Activated CD4-positive, alpha-beta T cell treated with anti-CD3 and anti-CD28 coated beads, Interleukin-2, amount 10 ng/mL, durations not matched to agents 7 days and 5 days (primary cell): ENCODE data around the gene MEG3. TPM values are rescaled to one million over a fixed set of nuclear protein-coding genes. Genes with fewer than 3 reads are reported as not detected.

Experiments used
- CTCF ChIA-PET: fragments of 350-600 bp; sonication (Branson Sonifier 250); formaldehyde crosslinking; loops from one replicate; lab custom pipeline; 2021; ENCODE audit warnings: antibody characterized with exemption; lab: Charles Lee
- POLR2A ChIA-PET: fragments of 350-600 bp; sonication (Branson Sonifier 250); formaldehyde crosslinking; loops from one replicate; lab custom pipeline; 2021; ENCODE audit warnings: antibody characterized with exemption; lab: Charles Lee
- DNase-seq: peaks from one replicate; pipeline ENCODE4 v3.0.0-alpha.2; 2020
- H3K27ac Mint-ChIP-seq: one replicate; pipeline ENCODE4 v1.8.0; 2021; ENCODE audit warnings: mild to moderate bottlenecking, moderate library complexity, mixed read lengths
- H3K27me3 Mint-ChIP-seq: one replicate; pipeline ENCODE4 v1.8.0; 2021; ENCODE audit warnings: mixed read lengths
- H3K36me3 Mint-ChIP-seq: one replicate; pipeline ENCODE4 v1.8.0; 2021; ENCODE audit warnings: low read depth, mixed read lengths
- H3K4me1 Mint-ChIP-seq: one replicate; pipeline ENCODE4 v1.8.0; 2021; ENCODE audit warnings: mixed read lengths
- H3K4me3 Mint-ChIP-seq: one replicate; pipeline ENCODE4 v1.8.0; 2021; ENCODE audit warnings: mild to moderate bottlenecking, moderate library complexity, mixed read lengths
- H3K9me3 Mint-ChIP-seq: one replicate; pipeline ENCODE4 v1.8.0; 2021; ENCODE audit warnings: mixed read lengths
- total RNA-seq, 2 experiments: library from RNA; stranded (reverse); gene quantifications; one replicate each; pipeline ENCODE4 v1.2.3, GENCODE V29; 2021

Gene MEG3
- not detected for total RNA-seq

DNA sequence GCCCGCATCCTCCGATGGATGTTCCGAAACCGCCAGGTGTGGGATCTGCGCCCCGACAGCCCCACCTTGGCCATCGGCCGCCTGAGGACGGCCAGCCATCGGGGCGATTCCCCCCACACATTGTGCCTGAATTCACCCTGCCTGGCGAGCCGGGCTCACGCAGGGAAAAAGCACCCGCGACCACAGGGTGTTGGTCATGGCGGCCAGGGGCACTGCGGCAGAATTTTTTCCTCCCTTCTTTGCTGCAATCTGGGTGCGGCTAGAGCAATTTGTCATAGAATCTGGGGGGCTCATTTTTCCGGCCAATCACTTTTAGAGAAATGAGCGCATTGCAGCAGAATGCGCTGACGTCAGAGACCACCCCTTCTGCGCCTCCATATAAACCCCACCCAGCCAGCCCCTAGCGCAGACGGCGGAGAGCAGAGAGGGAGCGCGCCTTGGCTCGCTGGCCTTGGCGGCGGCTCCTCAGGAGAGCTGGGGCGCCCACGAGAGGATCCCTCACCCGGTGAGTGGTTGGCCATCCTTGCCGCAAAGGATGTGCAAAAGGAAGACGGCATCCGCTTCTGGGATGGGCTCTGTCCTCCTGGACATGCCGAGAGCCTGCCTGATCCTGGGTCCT is at the start of gene MEG3:
Gene MEG3, plus strand, starts transcription at position 406 of the 619 bp plus-strand sequence.
- H3K27me3 Mint-ChIP-seq: peaks cover 40% of the 10 kb centered on the region
- H3K9me3 Mint-ChIP-seq: peaks cover 4% of the 10 kb centered on the region
- no peak within 1 kb of the TSS for H3K27ac Mint-ChIP-seq
- POLR2A ChIA-PET: no interaction called here
- DNase-seq: no peak
- peaks cover 2% of the 10 kb centered on the region for H3K4me1 Mint-ChIP-seq
- no peak within 1 kb of the TSS for H3K4me3 Mint-ChIP-seq
- H3K36me3 Mint-ChIP-seq: no peaks in the 10 kb centered on the region
- CTCF ChIA-PET: interaction anchor here (0.5 kb wide), 1 partner anchor 1282 kb away, joined by 3 read pairs; no protein-coding TSS in a partner anchor

DNA sequence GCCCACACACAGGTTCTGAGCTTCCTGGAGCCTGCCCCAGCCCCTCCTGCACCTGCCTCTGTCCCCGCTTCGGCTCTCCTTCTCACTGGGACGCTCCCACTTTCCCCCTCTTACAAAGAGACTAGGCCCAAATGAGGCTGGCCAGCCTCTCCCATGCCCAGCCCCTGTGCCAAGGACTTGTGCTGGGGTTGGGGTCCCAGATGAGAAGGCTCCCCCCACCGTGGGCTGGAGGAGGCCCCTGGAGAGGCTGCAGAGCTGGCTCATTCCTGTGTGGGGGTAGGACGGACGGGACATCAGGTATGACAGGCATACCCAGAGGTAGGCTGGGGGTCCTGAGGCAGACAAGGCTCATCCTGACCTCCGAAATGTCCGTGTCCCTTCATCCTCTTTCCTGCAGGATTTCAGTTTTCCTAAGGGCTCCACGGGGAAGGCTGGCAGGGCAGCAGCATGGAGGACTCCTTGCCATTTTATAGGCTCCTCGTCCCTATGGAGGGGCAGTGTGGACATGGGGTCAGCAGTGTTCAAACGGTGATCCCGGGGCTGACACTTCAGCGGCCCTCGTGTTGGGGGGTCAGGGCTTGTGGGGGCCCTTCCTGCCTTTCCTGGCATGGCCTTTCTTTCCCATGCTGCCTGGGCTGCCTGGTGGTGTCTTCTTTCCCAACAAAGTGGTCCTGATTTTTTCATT is 49.1 kb upstream of the MEG3 start:
- Mint-ChIP-seq H3K4me3 (no peak overlapping the region), H3K36me3 (no peaks in the 10 kb centered on the region), H3K4me1 (no peaks in the 10 kb centered on the region), H3K27ac (no peak overlapping the region), H3K9me3 (no peaks in the 10 kb centered on the region), H3K27me3 (no peaks in the 10 kb centered on the region)
- POLR2A ChIA-PET: no interaction called here
- CTCF ChIA-PET: no interaction called here
- no peak for DNase-seq

DNA sequence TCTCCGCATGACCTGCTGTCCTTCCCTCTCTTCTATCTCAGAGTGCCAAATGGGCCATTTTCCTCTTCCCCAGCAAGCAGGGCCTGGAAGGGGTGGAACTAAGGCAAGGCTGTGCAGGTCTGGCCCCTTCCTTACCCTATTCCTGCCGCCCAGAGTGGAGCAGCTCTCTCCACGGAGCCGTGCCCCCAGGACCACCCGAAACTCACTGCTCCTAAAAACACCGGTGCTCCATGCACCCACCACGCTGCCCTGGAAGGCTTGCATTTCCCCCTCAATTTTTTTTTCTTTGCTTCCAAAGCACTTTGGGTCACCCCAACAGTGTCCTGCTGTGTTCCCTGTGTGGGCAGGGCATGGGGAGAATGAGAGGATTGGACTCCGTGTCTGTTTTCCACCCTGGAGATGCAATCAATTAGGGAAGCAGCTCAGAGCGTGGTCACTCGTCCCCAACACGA is 48.5 kb upstream of the MEG3 start:
- no peak overlapping the region for H3K4me3 Mint-ChIP-seq
- no peak for DNase-seq
- ChIA-PET POLR2A (no interaction called here), CTCF (no interaction called here)
- no peaks in the 10 kb centered on the region for H3K36me3 Mint-ChIP-seq
- no peak overlapping the region for H3K27ac Mint-ChIP-seq
- H3K4me1 Mint-ChIP-seq: no peaks in the 10 kb centered on the region
- no peaks in the 10 kb centered on the region for H3K27me3 Mint-ChIP-seq
- H3K9me3 Mint-ChIP-seq: no peaks in the 10 kb centered on the region

DNA sequence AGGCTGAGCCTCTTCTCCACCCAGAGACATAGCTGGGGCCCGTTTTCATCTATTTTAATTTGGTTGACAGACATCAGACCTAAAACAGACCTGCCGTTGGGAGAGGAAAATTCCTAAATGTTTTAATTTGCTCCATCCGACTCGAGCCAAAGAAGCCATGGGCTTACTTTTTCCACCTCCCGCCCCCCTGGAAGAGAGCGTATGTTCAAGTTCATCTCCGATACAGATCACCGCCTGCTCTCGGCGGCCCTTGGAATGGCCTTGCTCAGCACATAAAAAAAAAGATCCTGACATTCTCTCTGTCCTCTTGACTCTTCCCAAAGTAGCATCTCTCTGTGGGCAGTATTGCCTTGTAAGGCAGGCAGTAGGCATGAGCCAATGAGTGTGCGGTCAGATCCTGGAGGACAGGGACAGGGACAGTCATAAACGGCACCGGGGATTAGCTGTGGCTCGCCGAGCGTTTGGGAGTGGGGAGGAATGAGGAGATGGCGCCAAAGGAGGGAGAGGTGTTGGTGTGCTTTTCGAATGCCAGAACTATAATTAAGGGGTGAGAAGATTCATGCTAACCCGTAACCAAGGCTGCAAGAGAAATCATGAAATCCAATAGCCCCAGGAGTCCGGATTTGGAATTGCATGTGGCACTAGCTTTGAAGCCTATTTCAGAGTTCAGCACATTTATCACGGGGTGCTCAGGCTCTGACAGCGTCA is 47.9 kb upstream of the MEG3 start:
- H3K27ac Mint-ChIP-seq: no peak overlapping the region
- H3K4me3 Mint-ChIP-seq: no peak overlapping the region
- H3K36me3 Mint-ChIP-seq: no peaks in the 10 kb centered on the region
- H3K9me3 Mint-ChIP-seq: no peaks in the 10 kb centered on the region
- H3K4me1 Mint-ChIP-seq: no peaks in the 10 kb centered on the region
- H3K27me3 Mint-ChIP-seq: no peaks in the 10 kb centered on the region
- DNase-seq: no peak
- POLR2A ChIA-PET: no interaction called here
- CTCF ChIA-PET: interaction anchor here (0.9 kb wide), 1 partner anchor 8 kb away, joined by 3 read pairs; no protein-coding TSS in a partner anchor

DNA sequence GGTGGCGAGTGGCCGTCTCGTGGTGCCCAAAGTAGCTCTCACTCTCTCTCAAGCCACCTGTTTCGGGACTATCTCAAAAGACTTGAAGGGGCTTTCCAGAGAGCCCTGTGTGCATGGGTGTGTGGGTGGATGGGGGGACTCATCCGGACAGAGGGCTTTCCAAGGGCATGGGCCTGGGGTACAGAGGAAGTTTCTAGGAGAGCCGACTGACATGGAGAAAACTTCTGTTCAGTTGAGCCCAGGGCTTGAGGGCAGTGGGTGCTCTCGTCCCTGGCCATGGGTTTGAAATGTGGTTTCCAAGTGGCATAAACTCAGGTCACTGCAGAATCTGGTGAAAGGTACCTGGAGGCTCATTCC is 47.4 kb upstream of the MEG3 start:
- H3K27ac Mint-ChIP-seq: no peak overlapping the region
- no peaks in the 10 kb centered on the region for H3K9me3 Mint-ChIP-seq
- no peak for DNase-seq
- H3K27me3 Mint-ChIP-seq: no peaks in the 10 kb centered on the region
- H3K4me1 Mint-ChIP-seq: no peaks in the 10 kb centered on the region
- ChIA-PET CTCF (interaction anchor here (0.9 kb wide), 1 partner anchor 9 kb away, joined by 3 read pairs; no protein-coding TSS in a partner anchor), POLR2A (no interaction called here)
- H3K36me3 Mint-ChIP-seq: no peaks in the 10 kb centered on the region
- H3K4me3 Mint-ChIP-seq: no peak overlapping the region

DNA sequence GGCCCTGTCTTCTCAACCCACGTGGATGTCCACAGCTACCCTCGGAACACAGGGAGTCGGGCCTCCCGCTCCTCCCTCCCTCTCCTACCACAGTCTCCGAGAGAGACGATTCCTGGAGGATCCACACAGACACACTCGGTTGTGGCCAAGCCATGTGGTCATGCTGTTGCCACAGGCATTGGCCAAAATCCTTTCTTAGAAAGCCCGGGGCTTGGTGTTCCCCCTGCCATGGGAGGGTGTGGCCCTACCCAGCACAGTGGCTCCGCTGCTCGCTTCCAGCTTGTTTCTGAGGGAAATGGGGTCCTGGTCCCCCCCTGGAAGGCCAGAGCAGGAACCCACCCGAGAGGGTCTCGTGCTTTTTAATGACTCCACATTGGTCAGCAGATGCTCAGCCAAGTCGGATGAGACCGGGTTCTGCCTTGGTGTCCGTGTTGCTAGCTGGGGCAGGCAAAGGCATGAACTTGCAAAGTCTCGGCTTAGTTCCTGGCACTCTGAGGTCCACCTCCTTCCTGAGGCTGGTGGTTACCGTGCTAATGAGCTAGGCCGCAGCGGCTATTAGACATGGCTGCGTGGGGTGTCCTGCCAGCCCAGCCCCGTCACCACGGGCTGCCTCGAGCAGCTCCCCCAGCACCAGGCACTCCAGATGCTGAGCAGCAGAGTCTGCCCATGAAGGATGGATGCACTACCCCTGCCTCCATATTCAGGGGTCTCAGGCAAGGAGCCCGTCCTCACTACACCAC is 46.8 kb upstream of the MEG3 start:
- DNase-seq: no peak
- Mint-ChIP-seq H3K27me3 (no peaks in the 10 kb centered on the region), H3K4me3 (no peak overlapping the region), H3K36me3 (no peaks in the 10 kb centered on the region), H3K9me3 (no peaks in the 10 kb centered on the region), H3K27ac (no peak overlapping the region), H3K4me1 (no peaks in the 10 kb centered on the region)
- ChIA-PET CTCF (no interaction called here), POLR2A (no interaction called here)

DNA sequence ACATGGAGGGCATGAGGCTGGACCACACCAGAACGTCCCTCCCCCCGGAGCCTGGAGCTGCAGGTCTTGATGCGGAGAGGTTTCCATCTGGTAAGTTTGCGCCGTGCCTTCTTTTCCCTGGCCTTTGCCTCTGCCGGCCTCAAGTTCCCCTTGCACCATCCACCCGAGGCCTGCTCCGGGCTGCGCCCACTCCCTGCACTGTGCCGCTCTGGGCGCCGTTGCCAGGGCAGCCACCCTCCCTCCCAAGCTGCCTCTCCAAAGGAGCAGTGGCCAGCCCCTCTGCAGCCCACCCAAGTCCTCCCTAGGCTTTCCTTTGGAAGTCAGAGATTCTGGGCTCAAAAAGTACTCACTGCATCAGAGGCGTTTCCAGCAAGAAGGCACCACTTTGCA is 46.2 kb upstream of the MEG3 start:
- H3K27ac Mint-ChIP-seq: no peak overlapping the region
- no peak for DNase-seq
- no peaks in the 10 kb centered on the region for H3K9me3 Mint-ChIP-seq
- H3K4me3 Mint-ChIP-seq: no peak overlapping the region
- H3K36me3 Mint-ChIP-seq: no peaks in the 10 kb centered on the region
- no peaks in the 10 kb centered on the region for H3K4me1 Mint-ChIP-seq
- H3K27me3 Mint-ChIP-seq: no peaks in the 10 kb centered on the region
- ChIA-PET POLR2A (no interaction called here), CTCF (no interaction called here)

DNA sequence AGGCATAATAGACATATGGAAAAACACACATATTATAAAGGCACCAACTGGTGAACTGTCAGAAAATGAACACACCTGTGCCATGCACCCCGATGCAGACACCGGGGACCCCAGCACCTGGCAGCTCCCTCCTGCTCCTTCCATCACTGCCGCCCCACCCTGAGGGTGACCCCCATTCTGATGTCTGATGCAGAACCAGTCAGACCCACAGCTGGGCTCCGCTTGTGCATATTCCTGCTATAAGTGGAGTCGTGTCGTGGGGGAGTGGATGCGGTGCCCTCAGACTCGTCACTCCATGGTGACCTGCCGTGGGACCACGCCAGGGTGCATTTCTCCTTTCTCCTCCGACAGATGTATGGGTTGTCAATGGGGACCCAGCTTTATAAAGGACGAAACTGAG is 45.7 kb upstream of the MEG3 start:
- POLR2A ChIA-PET: no interaction called here
- Mint-ChIP-seq H3K9me3 (no peaks in the 10 kb centered on the region), H3K27ac (no peak overlapping the region), H3K4me3 (no peak overlapping the region), H3K27me3 (no peaks in the 10 kb centered on the region), H3K4me1 (no peaks in the 10 kb centered on the region), H3K36me3 (no peaks in the 10 kb centered on the region)
- DNase-seq: no peak
- CTCF ChIA-PET: no interaction called here

DNA sequence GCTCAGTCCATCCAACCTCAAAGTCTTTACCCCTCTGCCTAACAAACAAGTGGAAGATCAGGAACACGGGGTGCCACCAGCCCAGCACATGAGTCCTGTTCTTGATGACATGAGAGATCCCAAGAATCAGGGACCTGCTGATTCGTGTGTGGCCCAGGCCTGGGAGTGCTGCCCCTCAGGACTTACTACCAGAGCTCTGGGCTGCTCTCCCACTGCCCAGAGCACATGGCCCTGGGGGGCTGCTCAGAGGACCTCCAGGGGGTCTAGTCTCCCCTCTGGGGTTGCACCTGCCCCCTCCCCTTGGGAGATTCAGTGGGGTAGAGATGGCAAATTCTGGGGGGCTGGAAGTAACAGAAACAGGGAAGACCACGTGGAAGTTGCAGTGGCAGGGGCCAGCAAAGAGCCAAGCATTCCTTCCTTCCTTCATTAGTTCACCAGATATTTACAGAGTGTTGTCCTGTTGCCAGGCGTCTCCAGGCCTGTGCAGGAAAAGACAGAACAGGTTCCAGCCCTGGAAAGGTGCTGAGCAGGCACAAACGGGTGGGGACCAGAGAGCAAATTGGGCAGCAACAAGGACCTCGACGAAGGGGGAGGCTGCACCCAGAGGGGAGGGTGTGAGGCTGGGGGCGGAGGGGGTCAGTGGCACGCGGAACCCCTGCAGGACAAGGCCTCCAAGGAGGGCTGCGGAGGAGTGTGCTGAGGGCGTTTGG is 45.1 kb upstream of the MEG3 start:
- DNase-seq: no peak
- Mint-ChIP-seq H3K27me3 (no peaks in the 10 kb centered on the region), H3K36me3 (no peaks in the 10 kb centered on the region), H3K27ac (no peak overlapping the region), H3K4me3 (no peak overlapping the region), H3K9me3 (no peaks in the 10 kb centered on the region), H3K4me1 (no peaks in the 10 kb centered on the region)
- CTCF ChIA-PET: no interaction called here
- POLR2A ChIA-PET: no interaction called here

DNA sequence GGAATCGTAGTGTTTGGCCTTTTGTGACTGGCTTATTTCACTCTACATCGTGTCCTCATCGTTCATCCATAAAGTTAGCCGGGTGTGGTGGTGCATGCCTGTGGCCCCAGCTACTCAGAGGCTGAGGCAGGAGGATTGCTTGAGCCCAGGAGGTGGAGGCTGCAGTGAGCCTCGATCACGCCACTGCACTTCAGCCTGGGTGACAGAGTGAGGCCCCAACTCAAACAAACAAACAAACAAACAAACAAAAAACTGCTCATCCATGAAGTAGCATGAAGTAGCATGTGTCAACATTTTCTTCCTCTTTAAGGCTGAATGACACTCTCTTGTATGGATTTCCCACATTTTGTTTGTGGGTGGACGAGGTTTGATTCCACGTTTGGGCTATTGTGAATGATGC is 44.0 kb upstream of the MEG3 start:
- CTCF ChIA-PET: no interaction called here
- no peak for DNase-seq
- POLR2A ChIA-PET: no interaction called here
- no peaks in the 10 kb centered on the region for H3K9me3 Mint-ChIP-seq
- H3K27me3 Mint-ChIP-seq: no peaks in the 10 kb centered on the region
- H3K4me1 Mint-ChIP-seq: no peaks in the 10 kb centered on the region
- H3K36me3 Mint-ChIP-seq: no peaks in the 10 kb centered on the region
- H3K27ac Mint-ChIP-seq: no peak overlapping the region
- no peak overlapping the region for H3K4me3 Mint-ChIP-seq

DNA sequence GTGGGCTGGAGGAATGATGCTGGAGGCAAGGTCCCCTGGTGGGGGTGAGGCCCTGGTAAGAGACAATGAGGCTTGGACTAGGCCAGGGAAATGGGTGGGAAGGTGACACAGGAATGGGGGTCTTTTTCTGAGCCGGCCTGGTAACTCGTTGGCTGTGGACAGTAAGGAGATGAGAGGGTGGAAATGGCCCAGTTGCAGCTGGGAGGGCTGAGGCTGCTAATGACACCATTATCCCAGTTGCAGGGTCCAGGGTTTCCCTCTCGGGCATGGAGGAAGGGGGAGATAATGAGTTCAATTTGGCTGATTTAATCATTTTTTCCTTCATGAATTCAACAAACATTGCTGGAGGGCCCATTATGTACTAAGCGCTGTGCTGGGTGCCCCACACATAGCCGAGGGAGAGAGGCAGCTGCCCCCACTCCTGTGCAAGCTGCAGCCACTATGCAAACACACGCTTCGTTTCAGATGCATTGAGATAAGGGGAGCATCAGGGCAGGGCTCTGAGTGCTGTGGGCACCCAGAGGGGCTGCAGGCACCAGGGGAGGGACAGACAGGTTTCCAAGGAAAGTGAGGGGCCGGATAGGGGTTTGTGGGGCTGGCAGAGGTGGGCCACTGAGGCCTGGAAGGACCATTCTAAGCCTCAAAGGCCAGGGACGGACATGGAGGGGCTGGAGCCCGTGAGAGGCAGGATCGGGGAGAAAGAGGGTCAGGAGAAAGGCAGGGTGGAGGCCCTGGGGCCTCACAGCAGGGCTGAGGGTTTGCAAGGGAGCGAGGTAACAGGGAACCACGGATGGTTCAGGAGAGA is 43.2 kb upstream of the MEG3 start:
- Mint-ChIP-seq H3K9me3 (no peaks in the 10 kb centered on the region), H3K4me1 (no peaks in the 10 kb centered on the region), H3K27ac (peak overlapping the region; percentile 26), H3K36me3 (no peaks in the 10 kb centered on the region), H3K27me3 (no peaks in the 10 kb centered on the region), H3K4me3 (no peak overlapping the region)
- no peak for DNase-seq
- CTCF ChIA-PET: no interaction called here
- POLR2A ChIA-PET: no interaction called here
